Heart left ventricle (tissue), 13 donors: Measurements from ENCODE around the gene SLC36A2.

Experiments used
- POLR2A ChIP-seq, 2 donors: fragments of 450-650 bp; IDR thresholded peaks; one replicate each; pipeline ENCODE4 v1.6.1; 2017; ENCODE audit warnings: antibody characterized with exemption in 2 of 2, mild to moderate bottlenecking in 2 of 2, moderate library complexity in 2 of 2
- TF ChIP-seq, protein P1 (sequence below), 12 donors: fragments of 200-600 bp; sonication (generic) in 4 of 12; IDR thresholded peaks; one replicate each; pipeline versions ENCODE4 v1.5.0 to v1.8.0; 2018 to 2022; ENCODE audit warnings: antibody characterized with exemption in 12 of 12, mild to moderate bottlenecking in 5 of 12
- donor health status: ischemic (EF 13 %, LVEDD 7.1; RV severe dilation, severe dysfunction).
- donor health status: DM: no; HTN: yes; CAD: no.
- donor health status: DM: no; HTN: no; CAD: no.
- donor health status: ischemic (EF 25% LVEDD 6.9; RV normal size, moderate dysfunction).
- donor health status: ischemic (EF 25% LVEDD 5.7; RV mildly dilated, moderate dysfunction).
- donor health status: ischemic (EF 35%, LVEDD 5.7; RV mildly dilated, moderate dysfunction).
- donor health status: nonischemic (EF 11% LVEDD 7.7; RV severe dilation, severe dysfunction).
- donor health status: DM: yes; HTN: yes; CAD: no.
- donor health status: PGD.
- donor health status: ischemic (EF 29% LVEDD 5.4; RV normal size, mild dysfunction).
- donor health status: nonischemic (EF 23%, LVEDD 6.1; RV moderate dilation, normal function).

DNA sequence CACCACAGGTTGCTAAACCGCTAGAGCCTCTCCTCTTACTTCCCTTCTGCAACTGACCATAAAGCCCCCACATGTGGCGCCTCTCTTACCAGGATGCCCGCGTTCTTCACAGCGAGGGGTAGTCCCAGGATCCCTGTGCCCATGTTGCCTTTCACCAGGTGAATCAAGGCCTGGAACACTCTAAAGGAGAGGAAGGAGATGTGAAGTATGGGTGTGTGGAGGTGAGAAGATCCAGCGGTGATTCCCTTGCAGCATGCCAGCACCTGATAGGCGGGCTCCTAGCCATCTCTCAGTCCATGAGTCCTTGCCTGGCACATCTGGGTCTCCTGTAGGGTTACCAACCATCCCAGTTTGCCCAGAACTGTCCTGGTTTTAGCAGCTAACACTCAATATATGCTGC, 3.3 kb downstream of the SLC36A2 start:
- no peak for TF ChIP-seq POLR2A (IDR thresholded peaks at IDR 0.05)
- TF ChIP-seq, protein P1, sequence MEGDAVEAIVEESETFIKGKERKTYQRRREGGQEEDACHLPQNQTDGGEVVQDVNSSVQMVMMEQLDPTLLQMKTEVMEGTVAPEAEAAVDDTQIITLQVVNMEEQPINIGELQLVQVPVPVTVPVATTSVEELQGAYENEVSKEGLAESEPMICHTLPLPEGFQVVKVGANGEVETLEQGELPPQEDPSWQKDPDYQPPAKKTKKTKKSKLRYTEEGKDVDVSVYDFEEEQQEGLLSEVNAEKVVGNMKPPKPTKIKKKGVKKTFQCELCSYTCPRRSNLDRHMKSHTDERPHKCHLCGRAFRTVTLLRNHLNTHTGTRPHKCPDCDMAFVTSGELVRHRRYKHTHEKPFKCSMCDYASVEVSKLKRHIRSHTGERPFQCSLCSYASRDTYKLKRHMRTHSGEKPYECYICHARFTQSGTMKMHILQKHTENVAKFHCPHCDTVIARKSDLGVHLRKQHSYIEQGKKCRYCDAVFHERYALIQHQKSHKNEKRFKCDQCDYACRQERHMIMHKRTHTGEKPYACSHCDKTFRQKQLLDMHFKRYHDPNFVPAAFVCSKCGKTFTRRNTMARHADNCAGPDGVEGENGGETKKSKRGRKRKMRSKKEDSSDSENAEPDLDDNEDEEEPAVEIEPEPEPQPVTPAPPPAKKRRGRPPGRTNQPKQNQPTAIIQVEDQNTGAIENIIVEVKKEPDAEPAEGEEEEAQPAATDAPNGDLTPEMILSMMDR (IDR thresholded peaks at IDR 0.05): no peak
